ENCODE results near the gene MERTK. TPM values are rescaled to one million over a fixed set of nuclear protein-coding genes. Genes with fewer than 3 reads are reported as not detected.

MERTK gene
- total and polyA plus RNA-seq, 2 of the 13 experiments (the other 11 are each of a cell fraction or from before 2014, with no cell fraction given): 37.3 to 44.7 TPM

- TF ChIP-seq TBX2 (CRISPR knock-in tag; IDR thresholded peaks at IDR 0.05; ENCODE audit: borderline replicate concordance): peak; percentile 93
- no peak; the same call in 1 of the 2 replicates for TF ChIP-seq XBP1 (CRISPR knock-in tag; IDR thresholded peaks at IDR 0.05)
- TF ChIP-seq BHLHE40 (IDR thresholded peaks at IDR 0.05; ENCODE audit: low read length): no peak
- no peak for TF ChIP-seq ZNF121 (CRISPR knock-in tag; IDR thresholded peaks at IDR 0.05)
- TF ChIP-seq, protein P1, sequence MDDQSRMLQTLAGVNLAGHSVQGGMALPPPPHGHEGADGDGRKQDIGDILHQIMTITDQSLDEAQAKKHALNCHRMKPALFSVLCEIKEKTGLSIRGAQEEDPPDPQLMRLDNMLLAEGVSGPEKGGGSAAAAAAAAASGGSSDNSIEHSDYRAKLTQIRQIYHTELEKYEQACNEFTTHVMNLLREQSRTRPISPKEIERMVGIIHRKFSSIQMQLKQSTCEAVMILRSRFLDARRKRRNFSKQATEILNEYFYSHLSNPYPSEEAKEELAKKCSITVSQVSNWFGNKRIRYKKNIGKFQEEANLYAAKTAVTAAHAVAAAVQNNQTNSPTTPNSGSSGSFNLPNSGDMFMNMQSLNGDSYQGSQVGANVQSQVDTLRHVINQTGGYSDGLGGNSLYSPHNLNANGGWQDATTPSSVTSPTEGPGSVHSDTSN (CRISPR knock-in tag; IDR thresholded peaks at IDR 0.05; ENCODE audit: borderline replicate concordance): peak; percentile 66; the same call in 1 of the 2 replicates
- peak; percentile 75; the same call in 1 of the 2 replicates for TF ChIP-seq SMAD1 (CRISPR knock-in tag; IDR thresholded peaks at IDR 0.05; ENCODE audit: borderline replicate concordance, low read depth)
- TF ChIP-seq CREB3 (CRISPR knock-in tag; IDR thresholded peaks at IDR 0.05): no peak
- TF ChIP-seq RXRB (CRISPR knock-in tag; IDR thresholded peaks at IDR 0.05; ENCODE audit: borderline replicate concordance): peak; percentile 26; the same call in 1 of the 2 replicates
- peak; percentile 93 for TF ChIP-seq IRF2 (CRISPR knock-in tag; IDR thresholded peaks at IDR 0.05)
- no peak for TF ChIP-seq SMAD9 (CRISPR knock-in tag; IDR thresholded peaks at IDR 0.05)
- TF ChIP-seq, protein P2, sequence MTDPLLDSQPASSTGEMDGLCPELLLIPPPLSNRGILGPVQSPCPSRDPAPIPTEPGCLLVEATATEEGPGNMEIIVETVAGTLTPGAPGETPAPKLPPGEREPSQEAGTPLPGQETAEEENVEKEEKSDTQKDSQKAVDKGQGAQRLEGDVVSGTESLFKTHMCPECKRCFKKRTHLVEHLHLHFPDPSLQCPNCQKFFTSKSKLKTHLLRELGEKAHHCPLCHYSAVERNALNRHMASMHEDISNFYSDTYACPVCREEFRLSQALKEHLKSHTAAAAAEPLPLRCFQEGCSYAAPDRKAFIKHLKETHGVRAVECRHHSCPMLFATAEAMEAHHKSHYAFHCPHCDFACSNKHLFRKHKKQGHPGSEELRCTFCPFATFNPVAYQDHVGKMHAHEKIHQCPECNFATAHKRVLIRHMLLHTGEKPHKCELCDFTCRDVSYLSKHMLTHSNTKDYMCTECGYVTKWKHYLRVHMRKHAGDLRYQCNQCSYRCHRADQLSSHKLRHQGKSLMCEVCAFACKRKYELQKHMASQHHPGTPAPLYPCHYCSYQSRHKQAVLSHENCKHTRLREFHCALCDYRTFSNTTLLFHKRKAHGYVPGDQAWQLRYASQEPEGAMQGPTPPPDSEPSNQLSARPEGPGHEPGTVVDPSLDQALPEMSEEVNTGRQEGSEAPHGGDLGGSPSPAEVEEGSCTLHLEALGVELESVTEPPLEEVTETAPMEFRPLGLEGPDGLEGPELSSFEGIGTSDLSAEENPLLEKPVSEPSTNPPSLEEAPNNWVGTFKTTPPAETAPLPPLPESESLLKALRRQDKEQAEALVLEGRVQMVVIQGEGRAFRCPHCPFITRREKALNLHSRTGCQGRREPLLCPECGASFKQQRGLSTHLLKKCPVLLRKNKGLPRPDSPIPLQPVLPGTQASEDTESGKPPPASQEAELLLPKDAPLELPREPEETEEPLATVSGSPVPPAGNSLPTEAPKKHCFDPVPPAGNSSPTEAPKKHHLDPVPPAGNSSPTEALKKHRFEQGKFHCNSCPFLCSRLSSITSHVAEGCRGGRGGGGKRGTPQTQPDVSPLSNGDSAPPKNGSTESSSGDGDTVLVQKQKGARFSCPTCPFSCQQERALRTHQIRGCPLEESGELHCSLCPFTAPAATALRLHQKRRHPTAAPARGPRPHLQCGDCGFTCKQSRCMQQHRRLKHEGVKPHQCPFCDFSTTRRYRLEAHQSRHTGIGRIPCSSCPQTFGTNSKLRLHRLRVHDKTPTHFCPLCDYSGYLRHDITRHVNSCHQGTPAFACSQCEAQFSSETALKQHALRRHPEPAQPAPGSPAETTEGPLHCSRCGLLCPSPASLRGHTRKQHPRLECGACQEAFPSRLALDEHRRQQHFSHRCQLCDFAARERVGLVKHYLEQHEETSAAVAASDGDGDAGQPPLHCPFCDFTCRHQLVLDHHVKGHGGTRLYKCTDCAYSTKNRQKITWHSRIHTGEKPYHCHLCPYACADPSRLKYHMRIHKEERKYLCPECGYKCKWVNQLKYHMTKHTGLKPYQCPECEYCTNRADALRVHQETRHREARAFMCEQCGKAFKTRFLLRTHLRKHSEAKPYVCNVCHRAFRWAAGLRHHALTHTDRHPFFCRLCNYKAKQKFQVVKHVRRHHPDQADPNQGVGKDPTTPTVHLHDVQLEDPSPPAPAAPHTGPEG (CRISPR knock-in tag; IDR thresholded peaks at IDR 0.05): 0 out of 2 replicates have a peak, but pooled peaks have one; percentile 75
- peak; percentile 85 for TF ChIP-seq ZNF256 (CRISPR knock-in tag; conservative IDR thresholded peaks at IDR 0.05)
- TF ChIP-seq MYPOP (CRISPR knock-in tag; IDR thresholded peaks at IDR 0.05): peak; percentile 67; the same call in 1 of the 2 replicates
- no peak for TF ChIP-seq HNRNPK (IDR thresholded peaks at IDR 0.05; ENCODE audit: low read depth, low read length, poor library complexity, severe bottlenecking)
- TF ChIP-seq ZNF629 (CRISPR knock-in tag; conservative IDR thresholded peaks at IDR 0.05): no peak; the same call in 1 of the 2 replicates
- TF ChIP-seq, protein P3, sequence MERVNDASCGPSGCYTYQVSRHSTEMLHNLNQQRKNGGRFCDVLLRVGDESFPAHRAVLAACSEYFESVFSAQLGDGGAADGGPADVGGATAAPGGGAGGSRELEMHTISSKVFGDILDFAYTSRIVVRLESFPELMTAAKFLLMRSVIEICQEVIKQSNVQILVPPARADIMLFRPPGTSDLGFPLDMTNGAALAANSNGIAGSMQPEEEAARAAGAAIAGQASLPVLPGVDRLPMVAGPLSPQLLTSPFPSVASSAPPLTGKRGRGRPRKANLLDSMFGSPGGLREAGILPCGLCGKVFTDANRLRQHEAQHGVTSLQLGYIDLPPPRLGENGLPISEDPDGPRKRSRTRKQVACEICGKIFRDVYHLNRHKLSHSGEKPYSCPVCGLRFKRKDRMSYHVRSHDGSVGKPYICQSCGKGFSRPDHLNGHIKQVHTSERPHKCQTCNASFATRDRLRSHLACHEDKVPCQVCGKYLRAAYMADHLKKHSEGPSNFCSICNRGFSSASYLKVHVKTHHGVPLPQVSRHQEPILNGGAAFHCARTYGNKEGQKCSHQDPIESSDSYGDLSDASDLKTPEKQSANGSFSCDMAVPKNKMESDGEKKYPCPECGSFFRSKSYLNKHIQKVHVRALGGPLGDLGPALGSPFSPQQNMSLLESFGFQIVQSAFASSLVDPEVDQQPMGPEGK (CRISPR knock-in tag; IDR thresholded peaks at IDR 0.05): peak; percentile 79
These were observed 14.5 kb upstream of the MERTK start, which contains the start of gene ANAPC1 (continued) for GRCh38 chr2:111883661-111884591.
